Choroid plexus epithelial cell (primary cell): ENCODE results near the gene CXCL6.
A peak's percentile ranks its signal among the peaks of the same experiment; 100 is the strongest.

Experiments
- DNase-seq: peaks from one replicate; pipeline ENCODE4 v3.0.0-alpha.2; 2010; ENCODE audit warnings: low read depth
- H3K4me3 ChIP-seq: 2 replicates; pipeline ENCODE4 v1.5.1; 2011; ENCODE audit warnings: low read depth, mild to moderate bottlenecking, control low read depth, low read length, moderate library complexity
- CTCF ChIP-seq: conservative IDR thresholded peaks from 2 replicates; pipeline ENCODE4 v1.5.1; 2011; ENCODE audit warnings: low read depth, mild to moderate bottlenecking, control low read depth, inconsistent platforms, low read length, moderate library complexity

CXCL6 gene

GRCh38 chr4:73811841-73812240 lies 24.6 kb upstream of the CXCL6 start:
- H3K4me3 ChIP-seq: no peak overlapping the region
- TF ChIP-seq CTCF: no peak
- DNase-seq: no peak

GRCh38 chr4:73814679-73815078 lies 21.8 kb upstream of the CXCL6 start:
- H3K4me3 ChIP-seq: no peak overlapping the region
- no peak for DNase-seq
- TF ChIP-seq CTCF: no peak

DNA sequence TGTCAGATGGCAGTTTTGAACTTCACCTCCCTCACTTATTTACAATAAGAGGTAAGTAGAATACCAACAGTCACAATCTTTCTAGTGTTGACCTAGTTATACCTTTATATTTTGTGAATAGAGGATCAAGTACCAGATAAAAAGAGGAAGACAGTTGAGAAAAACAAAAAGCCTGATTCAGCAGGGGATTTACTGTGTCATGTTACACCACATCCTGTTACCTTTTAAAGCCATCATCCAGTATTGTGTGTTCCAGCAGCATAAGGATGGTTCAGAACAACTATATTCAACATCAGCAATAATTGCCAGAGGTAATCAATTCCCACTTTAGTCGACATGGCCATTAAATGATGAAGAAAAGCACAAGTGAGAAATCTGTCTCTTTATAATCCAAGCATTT lies 21.3 kb upstream of the CXCL6 start:
- no peak for TF ChIP-seq CTCF
- peak; percentile 63 for DNase-seq
- no peak overlapping the region for H3K4me3 ChIP-seq

DNA sequence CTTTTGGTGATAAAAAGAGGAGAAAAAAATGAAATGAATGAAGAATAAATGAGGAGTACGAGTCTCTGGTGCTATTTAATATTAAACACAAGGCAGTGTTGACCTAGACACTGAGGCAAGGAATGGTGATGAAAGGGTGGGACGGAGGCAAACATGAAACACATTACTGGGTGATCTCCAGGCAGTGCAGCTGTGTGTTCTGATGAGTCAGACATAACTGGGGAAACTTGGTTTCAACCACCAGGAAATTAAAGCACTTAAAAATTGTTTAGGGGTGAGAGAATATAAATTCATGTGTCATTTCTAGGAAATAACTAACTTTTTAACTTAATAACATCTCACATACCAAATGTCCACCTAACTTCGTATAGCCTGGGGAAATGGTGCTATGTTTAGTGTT lies 19.7 kb upstream of the CXCL6 start:
- DNase-seq: peak; percentile 97
- TF ChIP-seq CTCF: no peak

GRCh38 chr4:73817341-73817740 lies 19.1 kb upstream of the CXCL6 start:
- H3K4me3 ChIP-seq: no peak overlapping the region
- DNase-seq: no peak
- TF ChIP-seq CTCF: no peak

More for the DNA sequence above, 19.7 kb upstream of the CXCL6 start:
- H3K4me3 ChIP-seq: no peak overlapping the region

DNA sequence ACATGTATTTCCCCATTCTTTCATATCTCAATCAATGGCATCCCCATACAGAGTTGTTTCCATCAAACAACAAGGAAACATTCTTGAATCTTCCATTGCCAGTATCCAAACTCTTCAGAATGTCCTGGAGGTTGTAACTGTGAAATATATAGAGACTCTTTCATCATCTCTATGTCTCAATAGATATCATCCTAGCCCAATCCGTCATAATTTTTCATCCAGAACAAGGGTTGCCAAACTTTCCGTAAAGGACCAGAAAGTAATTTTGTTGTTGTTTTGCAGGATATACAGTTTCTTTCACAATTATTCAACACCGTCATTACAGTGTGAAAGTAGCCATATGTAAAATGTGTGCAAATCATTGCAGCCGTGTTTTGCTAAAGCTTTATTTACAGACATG lies 15.2 kb upstream of the CXCL6 start:
- H3K4me3 ChIP-seq: no peak overlapping the region
- no peak for DNase-seq
- TF ChIP-seq CTCF: no peak

GRCh38 chr4:73822389-73822788 lies 14.1 kb upstream of the CXCL6 start:
- TF ChIP-seq CTCF: no peak
- no peak overlapping the region for H3K4me3 ChIP-seq
- DNase-seq: no peak
